Aorta (tissue), 5 donors: ENCODE measurements around the gene CACNA1E. TPM values are rescaled to one million over a fixed set of nuclear protein-coding genes. Genes with fewer than 3 reads are reported as not detected.
"Not testable (repeated sequence)": the region's sequence is repeated elsewhere in the genome, so short reads cannot be mapped to it uniquely, and the experiment has no call there.

Source experiments
- ATAC-seq: fragments of 200-7000 bp; cut with Tn5 transposase; one replicate; pipeline ENCODE4 v1.9.1; 2022; ENCODE audit warnings: moderate library complexity; ENCODE audit not compliant: low FRiP score
- DNase-seq, 2 donors: peaks; one replicate each; pipeline ENCODE4 v3.0.0-alpha.2; 2020
- H3K27ac ChIP-seq, 2 donors: one replicate each; pipeline ENCODE4 v1.5.1; 2013; ENCODE audit warnings: low read length in 2 of 2, mild to moderate bottlenecking in 2 of 2, moderate library complexity in 2 of 2, control low read depth in 1 of 2, inconsistent platforms in 1 of 2, low read depth in 1 of 2
- H3K27me3 ChIP-seq, 2 donors: one replicate each; pipeline ENCODE4 v1.6.1; 2013; ENCODE audit warnings: control low read depth in 1 of 2, low read length in 1 of 2, mild to moderate bottlenecking in 1 of 2, moderate library complexity in 1 of 2; ENCODE audit not compliant: insufficient read depth in 2 of 2, control insufficient read depth in 1 of 2
- H3K36me3 ChIP-seq, 2 donors: one replicate each; pipeline ENCODE4 v1.6.1; 2013; ENCODE audit warnings: control low read depth in 1 of 2, low read length in 1 of 2, mild to moderate bottlenecking in 1 of 2; ENCODE audit not compliant: insufficient read depth in 2 of 2, control insufficient read depth in 1 of 2
- H3K4me1 ChIP-seq, 2 donors: one replicate each; pipeline ENCODE4 v1.6.1; 2013; ENCODE audit warnings: low read length in 2 of 2, control low read depth in 1 of 2, mild to moderate bottlenecking in 1 of 2, moderate library complexity in 1 of 2; ENCODE audit not compliant: insufficient read depth in 2 of 2, control insufficient read depth in 1 of 2
- H3K4me3 ChIP-seq, 2 donors: one replicate each; pipeline ENCODE4 v1.5.1; 2013; ENCODE audit warnings: low read length in 2 of 2, control low read depth in 1 of 2, mild to moderate bottlenecking in 1 of 2
- H3K9me3 ChIP-seq: one replicate; pipeline ENCODE4 v1.6.1; 2013; ENCODE audit warnings: mild to moderate bottlenecking, low read length; ENCODE audit not compliant: control insufficient read depth
- WGBS, 2 donors: extraction: QIAGEN DNeasy Blood & Tissue Kit; methylation state at CpG; one replicate each; pipeline ENCODE4 v1.1.7; 2013; 5-methylcytosine and 5-hydroxymethylcytosine counted together
- intact Hi-C, 2 donors: fragments of 100-400 bp; cut with DNase I; formaldehyde crosslinking; loops; one replicate each; pipeline versions ENCODE4 v1.14.2 to v1.15.0; 2022
- polyA plus RNA-seq, 2 donors: library from polyadenylated mRNA; stranded (reverse); fragments of 200-250 nt; gene quantifications; one replicate each; pipeline ENCODE4 v1.2.3, GENCODE V29; 2013
- total RNA-seq, 2 donors: library from RNA; stranded (reverse); fragmentation: NEBNext Ultra II Directional; extraction: Animal tissue kit (Norgen Biotek cat#: 25700); gene quantifications; one replicate each; pipeline ENCODE4 v1.2.1, GENCODE V29; 2021
- donor health status: healthy with polysubstance abuse.
- donor health status: Bipolar disorder and iron deficiency.
- donor health status: DM: no; HTN: no; CAD: no.
- donor health status: DM: no; HTN: no; CAD: no.
- donor health status: DM: yes; HTN: yes; CAD: no.

Gene CACNA1E
- total and polyA plus RNA-seq, 4 donors: 0.06 to 0.19 TPM; not detected in 2

DNA sequence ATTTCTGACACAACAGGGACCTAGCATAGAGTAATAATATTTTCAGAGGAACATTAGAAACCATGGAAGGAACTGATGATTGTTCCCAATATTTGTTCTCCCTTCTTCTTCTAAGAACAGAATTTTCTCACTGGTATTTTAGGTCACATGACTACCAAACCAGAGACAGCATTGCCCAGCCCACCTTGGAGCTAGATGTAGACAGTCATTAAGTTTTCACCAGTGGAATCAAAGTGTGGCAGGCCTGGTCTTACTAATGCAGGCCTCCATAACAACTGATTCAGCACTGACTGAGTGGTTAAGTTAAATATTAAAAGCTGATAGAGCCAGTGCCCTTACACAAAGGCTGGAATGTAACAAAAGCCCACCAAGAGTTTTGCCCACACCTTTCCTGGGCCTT lies 333.8 kb downstream of the CACNA1E start:
- intact Hi-C loops: no loop called here
- Histone ChIP-seq H3K27me3 (no peaks in the 10 kb centered on the region), H3K27ac (no peak overlapping the region), H3K4me3 (no peak overlapping the region), H3K36me3 (no peaks in the 10 kb centered on the region), H3K9me3 (peaks cover 2% of the 10 kb centered on the region), H3K4me1 (no peaks in the 10 kb centered on the region)
- DNase-seq (no peak), ATAC-seq (no peak)

DNA sequence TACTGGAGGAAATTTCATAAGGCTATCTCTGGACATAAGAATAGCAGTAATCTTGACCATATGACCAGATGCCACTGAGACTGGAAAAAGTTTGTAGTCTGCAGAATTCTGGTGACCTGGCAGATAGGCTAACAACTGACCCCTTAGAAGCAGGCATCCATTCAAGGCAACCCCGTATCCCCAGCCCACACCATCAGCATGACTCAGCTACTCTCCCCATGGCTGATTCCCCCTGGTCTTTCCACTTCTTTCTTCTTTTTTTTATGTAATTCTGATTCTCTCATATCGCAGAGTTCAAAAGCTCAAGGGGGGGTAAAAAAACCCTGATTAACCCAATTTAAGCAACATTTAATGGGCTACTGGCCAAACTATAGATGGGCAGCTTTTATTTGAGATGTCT lies 335.1 kb downstream of the CACNA1E start:
- Histone ChIP-seq H3K27me3 (no peaks in the 10 kb centered on the region), H3K27ac (no peak overlapping the region), H3K9me3 (peaks cover 2% of the 10 kb centered on the region), H3K4me1 (no peaks in the 10 kb centered on the region), H3K36me3 (no peaks in the 10 kb centered on the region), H3K4me3 (no peak overlapping the region)
- WGBS, 2 donors: 77 to 80% methylated on average over 2 of the region's 2 CpGs
- ATAC-seq (no peak), DNase-seq (no peak)
- intact Hi-C loops: no loop called here

DNA sequence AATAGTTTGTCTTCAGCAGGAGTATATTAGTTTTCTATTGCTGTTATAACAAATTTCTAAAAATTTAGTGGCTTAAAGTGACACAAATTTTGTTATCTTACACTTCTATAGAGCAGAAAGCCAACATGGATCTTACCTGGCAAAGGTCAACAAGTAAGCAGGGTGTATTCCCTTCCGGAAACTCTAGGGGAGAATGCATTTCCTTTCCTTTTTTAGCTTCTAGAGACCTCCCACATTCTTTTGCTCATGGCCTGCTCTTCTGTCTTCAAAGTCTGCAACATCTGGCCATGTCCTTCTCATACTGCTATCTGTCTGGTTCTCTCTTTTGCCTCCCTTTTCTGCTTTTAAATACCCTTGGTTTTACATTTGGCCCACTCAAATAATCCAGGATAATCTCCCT lies 335.6 kb downstream of the CACNA1E start:
- 54 to 67% methylated on average over 1 of the region's 1 CpG for WGBS, 2 donors
- DNase-seq (no peak), ATAC-seq (no peak)
- intact Hi-C loops: no loop called here
- peaks cover 2% of the 10 kb centered on the region for H3K9me3 ChIP-seq
- H3K27ac ChIP-seq: no peak overlapping the region
- H3K36me3 ChIP-seq: no peaks in the 10 kb centered on the region
- no peaks in the 10 kb centered on the region for H3K27me3 ChIP-seq
- no peak overlapping the region for H3K4me3 ChIP-seq
- no peaks in the 10 kb centered on the region for H3K4me1 ChIP-seq

DNA sequence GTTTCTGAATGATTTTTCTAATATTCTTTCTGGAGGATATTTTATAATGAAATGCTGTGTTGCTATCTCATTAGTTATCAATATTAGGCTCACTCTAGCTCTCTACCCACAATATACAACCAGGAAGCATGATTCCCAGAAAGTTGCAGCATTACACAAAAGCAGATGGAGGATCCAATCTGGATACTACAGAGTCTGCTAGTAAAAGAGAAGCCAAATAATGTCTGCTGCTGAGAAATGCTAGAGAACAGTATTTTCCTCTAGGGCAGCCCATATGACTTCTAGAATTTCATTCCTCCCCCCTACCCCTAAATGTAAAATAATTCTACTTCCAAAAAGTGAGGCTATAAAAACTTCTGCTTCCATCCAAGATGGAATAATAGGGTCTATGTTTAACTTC lies 338.4 kb downstream of the CACNA1E start:
- no peak for DNase-seq
- no peak for ATAC-seq
- intact Hi-C loops: no loop called here
- no peak overlapping the region for H3K27ac ChIP-seq
- H3K9me3 ChIP-seq: no peaks in the 10 kb centered on the region
- H3K4me3 ChIP-seq: no peak overlapping the region
- no peaks in the 10 kb centered on the region for H3K36me3 ChIP-seq
- H3K27me3 ChIP-seq: no peaks in the 10 kb centered on the region
- H3K4me1 ChIP-seq: no peaks in the 10 kb centered on the region

DNA sequence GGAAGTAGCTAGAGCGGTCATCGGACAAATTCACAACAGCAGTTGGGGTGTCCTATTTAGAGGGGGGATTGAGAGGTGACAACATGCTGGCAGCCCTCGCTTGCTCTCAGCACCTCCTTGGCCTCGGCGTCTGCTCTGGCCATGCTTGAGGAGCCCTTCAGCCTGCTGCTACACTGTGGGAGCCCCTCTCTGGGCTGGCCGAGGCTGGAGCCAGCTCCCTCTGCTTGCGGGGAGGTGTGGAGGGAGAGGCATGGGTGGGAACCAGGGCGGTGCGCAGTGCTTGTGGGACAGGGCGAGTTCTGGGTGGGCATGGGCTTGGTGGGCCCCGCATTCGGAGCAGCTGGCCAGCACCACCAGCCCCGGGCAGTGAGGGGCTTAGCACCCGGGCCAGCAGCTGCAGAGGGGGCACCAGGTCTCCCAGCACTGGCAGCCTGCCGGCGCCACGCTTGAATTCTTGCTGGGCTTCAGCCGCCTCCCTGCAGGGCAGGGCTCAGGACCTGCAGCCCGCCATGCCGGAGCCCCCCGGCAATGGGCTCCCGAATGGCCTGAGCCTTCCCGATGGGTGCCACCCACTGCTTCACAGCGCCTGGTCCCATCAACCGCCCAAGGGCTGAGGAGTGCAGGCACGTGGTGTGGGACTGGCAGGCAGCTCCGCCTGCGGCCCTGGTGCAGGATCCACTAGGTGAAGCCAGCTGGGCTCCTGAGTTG lies 349.0 kb downstream of the CACNA1E start:
- DNase-seq, H3K27ac ChIP-seq, ATAC-seq, H3K4me1 ChIP-seq, H3K4me3 ChIP-seq, H3K27me3 ChIP-seq, H3K36me3 ChIP-seq, intact Hi-C loops: not testable (repeated sequence)
- H3K9me3 ChIP-seq: peaks cover 10% of the 10 kb centered on the region
- 92 to 96% methylated on average over 28 of the region's 28 CpGs for WGBS, 2 donors

DNA sequence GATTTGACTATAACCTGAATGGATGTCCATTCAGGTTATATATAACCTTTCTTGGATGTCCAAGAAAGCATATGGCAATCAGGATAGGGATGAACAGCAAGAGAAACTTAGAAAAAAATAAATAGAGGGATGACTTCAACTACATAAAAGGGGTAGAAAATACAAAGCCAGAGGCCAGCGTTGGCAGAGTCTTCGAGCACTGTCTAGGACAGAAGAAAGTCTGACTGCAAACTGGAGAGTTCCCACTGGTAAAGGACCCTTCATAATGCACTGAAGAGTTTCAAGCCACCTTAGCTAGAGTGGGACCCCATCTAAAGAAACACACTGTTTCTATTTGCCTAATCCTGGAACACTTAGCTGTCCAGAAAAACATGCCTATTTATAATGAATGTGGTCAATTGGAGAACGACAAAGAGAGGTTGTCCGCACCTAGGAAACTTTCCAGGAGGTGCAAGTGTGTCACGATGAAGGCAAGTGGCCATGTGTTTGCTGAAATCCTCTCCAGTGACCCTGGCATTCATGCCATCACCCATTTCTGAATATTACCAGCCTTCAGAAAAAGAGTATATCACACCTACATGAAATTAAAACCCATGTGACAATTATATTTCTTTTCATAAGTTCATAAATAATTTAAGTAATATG lies 362.8 kb downstream of the CACNA1E start:
- intact Hi-C loops: no loop called here
- no peak overlapping the region for H3K4me3 ChIP-seq
- H3K27me3 ChIP-seq: no peaks in the 10 kb centered on the region
- no peaks in the 10 kb centered on the region for H3K4me1 ChIP-seq
- H3K27ac ChIP-seq: no peak overlapping the region
- WGBS, 2 donors: 81 to 86% methylated on average over 5 of the region's 5 CpGs
- ATAC-seq (no peak), DNase-seq (no peak)
- H3K36me3 ChIP-seq: no peaks in the 10 kb centered on the region
- no peaks in the 10 kb centered on the region for H3K9me3 ChIP-seq

DNA sequence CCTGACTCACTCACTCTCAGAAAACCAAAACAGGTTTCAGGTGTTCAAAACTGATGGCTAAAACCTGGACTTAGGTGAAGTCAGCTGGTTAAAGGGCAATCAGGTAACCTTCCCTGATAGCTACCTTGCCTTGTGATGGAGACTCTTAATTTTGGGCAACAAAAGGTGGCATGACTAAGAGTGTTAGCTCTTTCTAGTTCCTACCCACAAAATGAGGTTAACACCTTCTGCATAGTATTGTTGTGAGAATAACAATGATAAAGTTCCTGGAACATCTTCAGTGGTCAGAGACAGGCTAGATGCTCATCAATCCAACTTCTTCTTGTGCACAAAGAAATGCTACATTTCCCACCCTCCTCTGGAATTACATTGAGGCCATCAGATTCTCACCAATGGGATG lies 363.4 kb downstream of the CACNA1E start:
- no peaks in the 10 kb centered on the region for H3K27me3 ChIP-seq
- no peak for DNase-seq
- no peak overlapping the region for H3K4me3 ChIP-seq
- ATAC-seq: no peak
- H3K36me3 ChIP-seq: no peaks in the 10 kb centered on the region
- H3K9me3 ChIP-seq: no peaks in the 10 kb centered on the region
- H3K27ac ChIP-seq: no peak overlapping the region
- no peaks in the 10 kb centered on the region for H3K4me1 ChIP-seq
- intact Hi-C loops: no loop called here

DNA sequence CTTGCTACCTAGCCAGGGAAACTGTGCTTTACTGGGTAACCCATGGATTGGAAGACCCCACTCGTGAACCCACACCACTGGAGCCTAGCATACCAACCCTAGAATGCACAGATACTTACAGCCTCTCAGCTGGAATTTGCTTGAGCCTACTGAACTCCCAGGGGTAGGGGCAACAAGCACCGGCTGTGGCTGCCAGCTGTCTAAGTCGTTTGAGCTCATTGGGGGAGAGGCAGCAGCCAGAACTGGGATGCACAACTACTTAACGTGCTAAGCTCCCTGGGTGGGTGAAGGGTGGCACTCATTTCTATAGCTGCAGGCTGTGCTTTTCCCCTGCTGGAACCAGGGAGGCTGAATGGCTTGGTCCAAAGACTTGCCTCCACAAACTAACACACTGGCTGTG lies 365.8 kb downstream of the CACNA1E start:
- H3K4me1 ChIP-seq: no peaks in the 10 kb centered on the region
- no peaks in the 10 kb centered on the region for H3K27me3 ChIP-seq
- H3K36me3 ChIP-seq: no peaks in the 10 kb centered on the region
- ATAC-seq (no peak), DNase-seq (no peak)
- no peaks in the 10 kb centered on the region for H3K9me3 ChIP-seq
- no peak overlapping the region for H3K4me3 ChIP-seq
- intact Hi-C loops: no loop called here
- H3K27ac ChIP-seq: no peak overlapping the region
- 37 to 47% methylated on average over 4 of the region's 4 CpGs for WGBS, 2 donors

DNA sequence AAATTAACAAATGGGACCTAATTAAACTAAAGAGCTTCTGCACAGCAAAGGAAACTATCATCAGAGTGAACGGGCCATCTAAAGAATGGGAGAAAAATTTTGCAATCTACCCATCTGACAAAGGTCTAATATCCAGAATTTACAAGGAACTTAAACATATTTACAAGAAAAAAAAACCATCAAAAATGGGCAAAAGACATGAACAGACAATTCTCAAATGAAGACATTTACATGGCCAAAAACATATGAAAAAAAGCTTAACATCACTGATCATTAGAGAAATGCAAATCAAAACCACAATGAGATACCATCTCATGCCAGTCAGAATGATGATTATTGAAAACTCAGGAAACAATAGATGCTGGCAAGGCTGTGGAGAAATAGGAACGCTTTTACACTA lies 370.9 kb downstream of the CACNA1E start:
- H3K36me3 ChIP-seq, ATAC-seq, H3K27ac ChIP-seq, intact Hi-C loops, H3K9me3 ChIP-seq, H3K4me3 ChIP-seq, DNase-seq, H3K4me1 ChIP-seq, H3K27me3 ChIP-seq: not testable (repeated sequence)
- WGBS, 2 donors: 69 to 74% methylated on average over 2 of the region's 2 CpGs
